K562 (cell line): ENCODE measurements around the gene MYCN.

ENCODE experiments used
- E2F1 ChIP-seq: sonication (generic); formaldehyde crosslinking; IDR thresholded peaks from 2 replicates; pipeline ENCODE4 v1.8.1; 2023; ENCODE audit warnings: mild to moderate bottlenecking, missing genetic modification reagents, moderate library complexity
- MAX ChIP-seq: sonication (generic); formaldehyde crosslinking; IDR thresholded peaks from 2 replicates; pipeline ENCODE4 v1.9.0; 2022; ENCODE audit warnings: mild to moderate bottlenecking, missing genetic modification reagents
- POLR2A ChIP-seq: fragments of 450-650 bp; conservative IDR thresholded peaks from 2 replicates; pipeline ENCODE4 v1.6.1; 2016
- RAD21 ChIP-seq, 2 experiments: fragments of 250-450 bp in 1 of 2; fragments of 450-650 bp in 1 of 2; sonication (Bioruptor Pico) in 1 of 2; formaldehyde crosslinking in 1 of 2; IDR thresholded peaks in 1 of 2; conservative IDR thresholded peaks in 1 of 2; 2 replicates each; pipeline versions ENCODE4 v1.4.0 to v1.8.0; 2020 to 2022; ENCODE audit warnings: mild to moderate bottlenecking in 2 of 2, moderate library complexity in 1 of 2
- REST ChIP-seq, 2 experiments: fragments of 450-650 bp; formaldehyde crosslinking in 1 of 2; IDR thresholded peaks; 2 replicates each; pipeline versions ENCODE4 v1.4.0 to v1.6.1; 2014 to 2020; ENCODE audit warnings: mild to moderate bottlenecking in 2 of 2, borderline replicate concordance in 1 of 2, low read depth in 1 of 2
- RNF2 ChIP-seq: sonication (generic); IDR thresholded peaks from 2 replicates; pipeline ENCODE4 v1.6.1; 2016
- ZNF140 ChIP-seq: fragments of 250-450 bp; sonication (Bioruptor Pico); IDR thresholded peaks from 2 replicates; pipeline ENCODE4 v1.8.0; 2021; ENCODE audit warnings: moderate library complexity, mild to moderate bottlenecking, inconsistent platforms
- ZNF695 ChIP-seq: fragments of 450-650 bp; formaldehyde crosslinking; IDR thresholded peaks from 2 replicates; pipeline ENCODE4 v1.4.0; 2020; ENCODE audit warnings: mild to moderate bottlenecking, moderate library complexity
- ZNF699 ChIP-seq: fragments of 250-450 bp; sonication (Bioruptor Pico); IDR thresholded peaks from 2 replicates; pipeline ENCODE4 v1.8.0; 2021; ENCODE audit warnings: mild to moderate bottlenecking, moderate library complexity; ENCODE audit not compliant: insufficient replicate concordance

- no peak for TF ChIP-seq MAX (CRISPR knock-in tag)
- TF ChIP-seq POLR2A: no peak
- TF ChIP-seq E2F1 (CRISPR knock-in tag): no peak
- TF ChIP-seq ZNF695 (CRISPR knock-in tag): no peak
- no peak for TF ChIP-seq RAD21 (CRISPR knock-in tag; conservative IDR thresholded peaks at IDR 0.05 in 1 of 2, IDR thresholded peaks at IDR 0.05 in 1 of 2)
- no peak for TF ChIP-seq ZNF140 (CRISPR knock-in tag)
- no peak for TF ChIP-seq REST (IDR thresholded peaks at IDR 0.05; ENCODE audit: borderline replicate concordance)
- no peak for TF ChIP-seq REST (CRISPR knock-in tag; IDR thresholded peaks at IDR 0.05; ENCODE audit: low read depth)
- no peak for TF ChIP-seq RNF2
- no peak for TF ChIP-seq ZNF699 (CRISPR knock-in tag)
Observed at GRCh38 chr2:15933184-15933845, 7.0 kb upstream of the MYCN start.
